ENCODE measurements around the gene PRDM16.
A peak's percentile ranks its signal among the peaks of the same experiment; 100 is the strongest.

Gene PRDM16

DNA sequence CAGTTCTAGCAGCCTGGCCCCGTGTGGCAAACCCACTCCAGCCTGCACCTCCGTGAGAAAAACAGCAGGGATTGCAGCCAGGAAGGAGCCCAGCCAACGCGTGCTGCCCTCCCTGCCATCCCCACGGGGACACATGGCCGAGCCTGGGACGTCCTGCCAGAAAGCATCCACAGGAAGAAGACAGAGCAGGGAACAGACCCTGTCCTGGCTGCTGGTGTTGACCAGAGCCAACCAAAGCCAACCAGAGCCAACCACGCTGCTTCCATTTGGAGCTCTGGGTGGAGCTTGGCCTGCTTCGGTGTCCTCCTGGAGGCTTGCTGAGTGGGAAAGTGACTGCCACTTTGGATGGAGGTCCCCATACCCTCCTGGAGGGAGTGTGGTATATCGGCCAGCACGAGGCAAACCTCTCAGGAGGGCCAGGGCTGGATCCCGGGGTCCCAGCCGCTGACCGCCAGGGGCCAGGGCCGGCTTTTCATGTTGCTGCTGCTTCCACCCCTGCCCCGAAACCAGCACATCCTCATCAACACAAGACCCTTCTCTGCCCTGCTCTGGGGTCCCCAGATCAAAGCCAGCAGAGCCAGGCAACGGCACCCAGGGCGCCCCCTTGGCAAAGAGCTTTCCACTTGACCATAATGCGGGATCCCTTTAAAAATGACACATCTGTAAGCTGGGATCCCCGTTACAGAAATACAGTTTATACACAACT lies 304.9 kb downstream of the PRDM16 start:
- Histone ChIP-seq H3K4me1 (ENCODE audit: control insufficient read depth in 2 of 2, insufficient read depth in 1 of 2, low read depth in 1 of 2, low read length in 2 of 2) (no peaks in the 10 kb centered on the region), H3K27ac (replicated peaks; ENCODE audit: low read length) (no peak overlapping the region), H3K9me3 (replicated peaks in 1 of 2; ENCODE audit: control insufficient read depth in 2 of 2, insufficient read depth in 1 of 2, low read depth in 1 of 2, low read length in 2 of 2) (peaks cover 0 to 4% of the 10 kb centered on the region in 2 donors), H4K91ac (ENCODE audit: low read depth, low read length, poor library complexity) (no peak overlapping the region), H3K18ac (ENCODE audit: low read length) (peak overlapping the region; percentile 52), H2BK120ac (ENCODE audit: low read depth, low read length) (no peak overlapping the region), H2BK15ac (ENCODE audit: low read length) (no peak overlapping the region), H3K4ac (ENCODE audit: low read length) (no peak overlapping the region), H3K14ac (ENCODE audit: low read length) (peak overlapping the region; percentile 79), H2AK5ac (ENCODE audit: low read depth, low read length) (peak overlapping the region; percentile 50), H3K4me3 (ENCODE audit: low read length in 2 of 2) (no peak overlapping the region), H3K23ac (ENCODE audit: low read depth, low read length, poor library complexity) (peak overlapping the region; percentile 17), H3K36me3 (replicated peaks in 1 of 2; ENCODE audit: control insufficient read depth in 2 of 2, insufficient read depth in 2 of 2, low read length in 2 of 2) (no peaks in the 10 kb centered on the region), H3K27me3 (ENCODE audit: control insufficient read depth in 3 of 3, insufficient read depth in 3 of 3, low read depth in 1 of 3, low read length in 3 of 3) (peaks cover 0 to 35% (median 0%) of the 10 kb centered on the region in 3 experiments), H3K4me2 (ENCODE audit: insufficient read depth, low read length, poor library complexity, severe bottlenecking) (no peak overlapping the region), H2BK12ac (ENCODE audit: low read length) (no peak overlapping the region), H2BK5ac (ENCODE audit: low read length) (no peak overlapping the region), H3K9ac (ENCODE audit: low read depth, low read length, poor library complexity) (no peak overlapping the region), H3K79me1 (ENCODE audit: low read depth, low read length) (no peaks in the 10 kb centered on the region), H2AFZ (ENCODE audit: low read length) (no peak overlapping the region), H4K8ac (ENCODE audit: low read depth, low read length) (no peak overlapping the region)
- no peak for DNase-seq (ENCODE audit: low spot score)
- no CpG with 5 or more reads among the region's 20 CpGs for WGBS, 2 donors (ENCODE audit: extremely low coverage in 2 of 2, insufficient read length in 2 of 2, insufficient replicate concordance in 1 of 2)

DNA sequence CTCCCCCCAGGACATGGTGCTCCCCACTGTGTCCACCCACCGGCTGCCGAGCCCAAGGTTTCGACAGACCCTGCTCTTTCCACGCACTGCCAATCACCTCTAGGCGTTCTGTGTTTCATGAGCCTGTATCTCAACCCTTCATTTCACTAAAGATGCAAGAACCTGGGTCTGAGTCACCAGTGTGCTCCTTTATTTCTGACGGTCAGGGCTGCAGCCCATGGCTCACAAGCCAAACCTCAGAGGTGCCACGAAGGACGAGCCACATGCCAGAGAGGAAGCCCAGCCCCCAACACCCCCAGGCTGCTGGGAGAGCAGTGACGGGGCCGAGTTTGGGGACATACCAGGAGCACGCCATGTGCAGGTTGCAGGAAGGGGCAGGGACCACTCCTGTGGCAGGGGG lies 306.2 kb downstream of the PRDM16 start:
- Histone ChIP-seq H3K23ac (ENCODE audit: low read depth, low read length, poor library complexity) (peak overlapping the region; percentile 16), H3K4me1 (ENCODE audit: control insufficient read depth in 2 of 2, insufficient read depth in 1 of 2, low read depth in 1 of 2, low read length in 2 of 2) (no peaks in the 10 kb centered on the region), H4K91ac (ENCODE audit: low read depth, low read length, poor library complexity) (no peak overlapping the region), H2AK5ac (ENCODE audit: low read depth, low read length) (peak overlapping the region; percentile 88), H3K14ac (ENCODE audit: low read length) (peak overlapping the region; percentile 17), H3K36me3 (replicated peaks in 1 of 2; ENCODE audit: control insufficient read depth in 2 of 2, insufficient read depth in 2 of 2, low read length in 2 of 2) (no peaks in the 10 kb centered on the region), H3K4me3 (ENCODE audit: low read length in 2 of 2) (no peak overlapping the region), H2AFZ (ENCODE audit: low read length) (no peak overlapping the region), H3K9me3 (replicated peaks in 1 of 2; ENCODE audit: control insufficient read depth in 2 of 2, insufficient read depth in 1 of 2, low read depth in 1 of 2, low read length in 2 of 2) (peaks cover 0 to 4% of the 10 kb centered on the region in 2 donors), H4K8ac (ENCODE audit: low read depth, low read length) (no peak overlapping the region), H3K27me3 (ENCODE audit: control insufficient read depth in 3 of 3, insufficient read depth in 3 of 3, low read depth in 1 of 3, low read length in 3 of 3) (peaks cover 0 to 26% (median 0%) of the 10 kb centered on the region in 3 experiments), H3K79me1 (ENCODE audit: low read depth, low read length) (no peaks in the 10 kb centered on the region), H3K4ac (ENCODE audit: low read length) (peak overlapping the region; percentile 37), H2BK5ac (ENCODE audit: low read length) (no peak overlapping the region), H3K18ac (ENCODE audit: low read length) (peak overlapping the region; percentile 80), H3K9ac (ENCODE audit: low read depth, low read length, poor library complexity) (no peak overlapping the region), H3K27ac (replicated peaks; ENCODE audit: low read length) (no peak overlapping the region), H2BK12ac (ENCODE audit: low read length) (no peak overlapping the region), H2BK15ac (ENCODE audit: low read length) (no peak overlapping the region), H3K4me2 (ENCODE audit: insufficient read depth, low read length, poor library complexity, severe bottlenecking) (no peak overlapping the region), H2BK120ac (ENCODE audit: low read depth, low read length) (no peak overlapping the region)
- DNase-seq (ENCODE audit: low spot score) = no peak
- WGBS, 2 donors (ENCODE audit: extremely low coverage in 2 of 2, insufficient read length in 2 of 2, insufficient replicate concordance in 1 of 2) = no CpG with 5 or more reads among the region's 11 CpGs

DNA sequence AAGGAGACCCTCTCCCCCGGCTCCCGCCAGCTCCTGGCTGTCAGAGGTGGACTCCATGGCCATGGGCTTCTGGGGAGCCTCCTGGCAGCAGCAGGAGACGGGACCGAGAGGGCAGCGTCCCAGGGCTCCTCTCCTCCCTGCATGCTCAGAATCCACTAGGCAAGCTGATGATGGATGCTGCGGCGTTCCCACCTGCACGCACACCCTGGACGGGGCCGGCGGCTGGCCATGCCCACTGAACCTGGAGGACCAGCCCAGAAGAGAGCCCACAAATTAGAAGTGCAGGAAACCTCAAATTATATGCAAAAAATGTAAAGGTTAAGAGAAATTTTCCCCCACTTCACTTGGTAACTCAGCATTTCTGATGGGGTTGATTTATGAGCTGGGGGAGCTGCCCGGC lies 308.2 kb downstream of the PRDM16 start:
- Histone ChIP-seq H4K91ac (ENCODE audit: low read depth, low read length, poor library complexity) (no peak overlapping the region), H2AK5ac (ENCODE audit: low read depth, low read length) (no peak overlapping the region), H3K27me3 (ENCODE audit: control insufficient read depth in 3 of 3, insufficient read depth in 3 of 3, low read depth in 1 of 3, low read length in 3 of 3) (peaks cover 0 to 26% (median 0%) of the 10 kb centered on the region in 3 experiments), H3K23ac (ENCODE audit: low read depth, low read length, poor library complexity) (peak overlapping the region; percentile 10), H3K79me1 (ENCODE audit: low read depth, low read length) (peaks cover 2% of the 10 kb centered on the region), H3K9ac (ENCODE audit: low read depth, low read length, poor library complexity) (no peak overlapping the region), H3K36me3 (replicated peaks in 1 of 2; ENCODE audit: control insufficient read depth in 2 of 2, insufficient read depth in 2 of 2, low read length in 2 of 2) (no peaks in the 10 kb centered on the region), H3K14ac (ENCODE audit: low read length) (no peak overlapping the region), H3K27ac (replicated peaks; ENCODE audit: low read length) (no peak overlapping the region), H4K8ac (ENCODE audit: low read depth, low read length) (no peak overlapping the region), H3K9me3 (replicated peaks in 1 of 2; ENCODE audit: control insufficient read depth in 2 of 2, insufficient read depth in 1 of 2, low read depth in 1 of 2, low read length in 2 of 2) (peaks cover 0 to 2% of the 10 kb centered on the region in 2 donors), H2BK15ac (ENCODE audit: low read length) (no peak overlapping the region), H3K4me3 (ENCODE audit: low read length in 2 of 2) (no peak overlapping the region), H3K18ac (ENCODE audit: low read length) (no peak overlapping the region), H2BK120ac (ENCODE audit: low read depth, low read length) (no peak overlapping the region), H3K4ac (ENCODE audit: low read length) (peak overlapping the region; percentile 55), H2AFZ (ENCODE audit: low read length) (no peak overlapping the region), H3K4me2 (ENCODE audit: insufficient read depth, low read length, poor library complexity, severe bottlenecking) (no peak overlapping the region), H3K4me1 (ENCODE audit: control insufficient read depth in 2 of 2, insufficient read depth in 1 of 2, low read depth in 1 of 2, low read length in 2 of 2) (peaks cover 0 to 5% of the 10 kb centered on the region in 2 donors), H2BK12ac (ENCODE audit: low read length) (no peak overlapping the region), H2BK5ac (ENCODE audit: low read length) (no peak overlapping the region)
- DNase-seq (ENCODE audit: low spot score) = no peak
- WGBS, 2 donors (ENCODE audit: extremely low coverage in 2 of 2, insufficient read length in 2 of 2, insufficient replicate concordance in 1 of 2) = no CpG with 5 or more reads among the region's 12 CpGs

DNA sequence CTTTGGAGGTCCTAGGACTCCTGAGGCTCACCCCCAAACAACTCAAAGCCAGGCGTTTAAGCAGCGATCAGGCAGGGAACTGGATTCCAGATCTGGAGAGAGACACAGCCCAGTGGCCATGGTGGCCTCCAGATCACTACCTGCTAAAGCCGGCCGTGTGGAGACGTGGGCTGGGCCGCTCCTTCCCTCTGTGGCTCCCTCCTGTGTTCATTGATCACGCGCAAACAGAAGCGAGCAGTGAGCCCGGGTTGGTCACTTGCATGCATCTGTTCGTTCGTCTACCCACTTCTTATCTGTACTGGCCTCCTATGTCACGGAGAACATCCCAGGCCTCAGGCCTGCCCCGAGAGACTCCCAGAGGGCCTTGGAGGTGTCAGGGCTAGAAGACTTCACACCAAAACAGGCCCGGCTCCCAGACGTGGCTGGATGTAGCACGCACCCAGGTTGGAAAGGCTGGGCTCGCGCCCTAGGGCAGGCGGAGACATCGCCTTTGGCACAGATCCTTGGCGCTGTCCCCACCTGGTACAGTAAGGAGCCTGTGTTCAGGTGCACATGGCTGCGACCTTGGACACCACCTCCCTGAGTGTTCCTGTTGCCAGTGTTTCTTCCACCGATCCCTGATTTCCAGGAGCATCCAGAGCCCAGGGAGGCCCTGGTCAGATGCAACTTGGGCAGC lies 308.7 kb downstream of the PRDM16 start:
- H3K4me3 ChIP-seq (ENCODE audit: low read length in 2 of 2) = no peak overlapping the region
- H2BK15ac ChIP-seq (ENCODE audit: low read length) = no peak overlapping the region
- H3K27me3 ChIP-seq (ENCODE audit: control insufficient read depth in 3 of 3, insufficient read depth in 3 of 3, low read depth in 1 of 3, low read length in 3 of 3) = peaks cover 0 to 26% (median 0%) of the 10 kb centered on the region in 3 experiments
- H2AFZ ChIP-seq (ENCODE audit: low read length) = no peak overlapping the region
- H3K18ac ChIP-seq (ENCODE audit: low read length) = no peak overlapping the region
- no peak overlapping the region for H2BK12ac ChIP-seq (ENCODE audit: low read length)
- H3K23ac ChIP-seq (ENCODE audit: low read depth, low read length, poor library complexity) = peak overlapping the region; percentile 10
- H2BK5ac ChIP-seq (ENCODE audit: low read length) = no peak overlapping the region
- no peak overlapping the region for H3K27ac ChIP-seq (replicated peaks; ENCODE audit: low read length)
- no peak overlapping the region for H4K91ac ChIP-seq (ENCODE audit: low read depth, low read length, poor library complexity)
- peaks cover 0 to 5% of the 10 kb centered on the region in 2 donors for H3K4me1 ChIP-seq (ENCODE audit: control insufficient read depth in 2 of 2, insufficient read depth in 1 of 2, low read depth in 1 of 2, low read length in 2 of 2)
- no peaks in the 10 kb centered on the region for H3K36me3 ChIP-seq (replicated peaks in 1 of 2; ENCODE audit: control insufficient read depth in 2 of 2, insufficient read depth in 2 of 2, low read length in 2 of 2)
- H3K4me2 ChIP-seq (ENCODE audit: insufficient read depth, low read length, poor library complexity, severe bottlenecking) = no peak overlapping the region
- no peak overlapping the region for H3K4ac ChIP-seq (ENCODE audit: low read length)
- H2BK120ac ChIP-seq (ENCODE audit: low read depth, low read length) = no peak overlapping the region
- peak overlapping the region; percentile 59 for H3K14ac ChIP-seq (ENCODE audit: low read length)
- H3K79me1 ChIP-seq (ENCODE audit: low read depth, low read length) = peaks cover 2% of the 10 kb centered on the region
- H3K9ac ChIP-seq (ENCODE audit: low read depth, low read length, poor library complexity) = no peak overlapping the region
- no peak for DNase-seq (ENCODE audit: low spot score)
- peaks cover 0 to 2% of the 10 kb centered on the region in 2 donors for H3K9me3 ChIP-seq (replicated peaks in 1 of 2; ENCODE audit: control insufficient read depth in 2 of 2, insufficient read depth in 1 of 2, low read depth in 1 of 2, low read length in 2 of 2)
- no peak overlapping the region for H2AK5ac ChIP-seq (ENCODE audit: low read depth, low read length)
- H4K8ac ChIP-seq (ENCODE audit: low read depth, low read length) = no peak overlapping the region
- no CpG with 5 or more reads among the region's 24 CpGs for WGBS, 2 donors (ENCODE audit: extremely low coverage in 2 of 2, insufficient read length in 2 of 2, insufficient replicate concordance in 1 of 2)

Measured in neuronal stem cell (in vitro differentiated cells).